ENCODE data around the gene LGMN.
"Not testable (repeated sequence)": the region's sequence is repeated elsewhere in the genome, so short reads cannot be mapped to it uniquely, and the experiment has no call there.

LGMN gene

GRCh38 chr14:92714739-92715307, 33.6 kb downstream of the LGMN start:
- peak; percentile 60 to 75 for TF ChIP-seq CTCF (IDR thresholded peaks at IDR 0.05)
- peaks cover 24 to 61% (median 42%) of the 10 kb centered on the region in 3 donors for H3K36me3 ChIP-seq
- peak; percentile 86 to 87 for DNase-seq
- not testable (repeated sequence) for H3K9me3 ChIP-seq, H3K27me3 ChIP-seq, H3K27ac ChIP-seq, H3K4me3 ChIP-seq, H3K4me1 ChIP-seq
- intact Hi-C loops (cut with DNase I; ENCODE audit: low total_unique reads) = loop anchor here (2.0 kb wide), 1 partner anchor 68 kb away; no protein-coding TSS in a partner anchor

- DNase-seq = no peak
- Histone ChIP-seq H3K9me3 (no peaks in the 10 kb centered on the region), H3K36me3 (peaks cover 32 to 69% (median 49%) of the 10 kb centered on the region in 3 donors), H3K4me1 (peaks cover 0 to 3% (median 0%) of the 10 kb centered on the region in 4 donors), H3K27me3 (no peaks in the 10 kb centered on the region), H3K27ac (no peak overlapping the region), H3K4me3 (no peak overlapping the region)
- intact Hi-C loops (cut with DNase I; ENCODE audit: low total_unique reads) = no loop called here
- no peak for TF ChIP-seq CTCF (IDR thresholded peaks at IDR 0.05)
Observed at GRCh38 chr14:92712654-92713051, 35.8 kb downstream of the LGMN start.

- TF ChIP-seq CTCF (IDR thresholded peaks at IDR 0.05) = no peak
- DNase-seq = no peak
- Histone ChIP-seq H3K4me1 (peaks cover 0 to 3% (median 0%) of the 10 kb centered on the region in 4 donors), H3K27ac (no peak overlapping the region), H3K4me3 (no peak overlapping the region), H3K36me3 (peaks cover 35 to 73% (median 49%) of the 10 kb centered on the region in 3 donors), H3K27me3 (no peaks in the 10 kb centered on the region), H3K9me3 (no peaks in the 10 kb centered on the region)
- intact Hi-C loops (cut with DNase I; ENCODE audit: low total_unique reads) = no loop called here
Observed at GRCh38 chr14:92711976-92712653, 36.3 kb downstream of the LGMN start.

GRCh38 chr14:92710001-92710341, 38.5 kb downstream of the LGMN start:
- Histone ChIP-seq H3K27ac (no peak overlapping the region), H3K4me3 (no peak overlapping the region), H3K4me1 (peaks cover 0 to 3% (median 0%) of the 10 kb centered on the region in 4 donors), H3K36me3 (peaks cover 57 to 81% (median 58%) of the 10 kb centered on the region in 3 donors), H3K27me3 (no peaks in the 10 kb centered on the region), H3K9me3 (no peaks in the 10 kb centered on the region)
- intact Hi-C loops (cut with DNase I; ENCODE audit: low total_unique reads) = no loop called here
- no peak for DNase-seq
- no peak for TF ChIP-seq CTCF (IDR thresholded peaks at IDR 0.05)

GRCh38 chr14:92709340-92710000, 39.0 kb downstream of the LGMN start:
- no peak overlapping the region for H3K27ac ChIP-seq
- no peaks in the 10 kb centered on the region for H3K9me3 ChIP-seq
- no peak overlapping the region for H3K4me3 ChIP-seq
- H3K4me1 ChIP-seq = peaks cover 0 to 3% (median 0%) of the 10 kb centered on the region in 4 donors
- H3K36me3 ChIP-seq = peaks cover 59 to 83% (median 63%) of the 10 kb centered on the region in 3 donors
- H3K27me3 ChIP-seq = no peaks in the 10 kb centered on the region
- DNase-seq = no peak
- intact Hi-C loops (cut with DNase I; ENCODE audit: low total_unique reads) = no loop called here
- TF ChIP-seq CTCF (IDR thresholded peaks at IDR 0.05) = no peak

Measured in tibial artery (tissue), 4 donors.